SIG-M5 (cell line): ENCODE data around the gene IL2RA.
"Not testable (repeated sequence)": the region's sequence is repeated elsewhere in the genome, so short reads cannot be mapped to it uniquely, and the experiment has no call there.

Source experiments
- DNase-seq: peaks from one replicate; lab custom pipeline; 2025; lab: John Stamatoyannopoulos, UW

The IL2RA gene

DNA sequence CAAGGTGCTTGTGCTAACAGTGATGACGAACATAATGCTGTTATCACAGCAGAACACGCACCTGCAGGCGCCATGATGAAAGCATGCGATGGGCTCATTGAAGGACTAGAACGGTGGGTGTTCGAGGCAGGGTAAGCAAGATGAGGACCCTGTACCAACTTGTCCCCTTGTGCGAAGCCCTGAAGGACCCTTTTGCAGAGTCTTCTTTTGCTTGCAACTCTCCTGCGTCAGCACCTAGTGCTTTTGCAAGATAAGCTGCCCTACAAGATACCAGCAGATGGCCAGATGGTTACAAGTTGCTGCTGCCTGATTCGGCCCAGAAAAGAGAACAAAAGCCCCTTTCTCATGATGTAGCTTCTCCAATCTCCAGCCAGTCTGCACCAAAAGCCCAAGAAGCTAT is 80.6 kb downstream of the IL2RA start:
- no peak for DNase-seq

DNA sequence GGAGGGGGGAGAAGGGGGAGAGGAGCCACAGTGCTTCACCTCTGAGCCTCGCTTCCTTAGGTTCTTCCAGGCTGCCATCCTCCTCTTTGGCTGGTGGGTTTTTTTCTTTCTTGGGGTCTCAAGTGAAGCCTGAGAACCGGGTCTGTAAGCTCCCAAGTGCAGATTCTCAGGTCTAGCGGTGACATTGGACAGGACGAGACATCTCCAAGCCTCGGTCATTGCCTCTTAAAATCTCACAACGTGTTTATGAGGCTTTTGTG is 84.0 kb downstream of the IL2RA start:
- no peak for DNase-seq

DNA sequence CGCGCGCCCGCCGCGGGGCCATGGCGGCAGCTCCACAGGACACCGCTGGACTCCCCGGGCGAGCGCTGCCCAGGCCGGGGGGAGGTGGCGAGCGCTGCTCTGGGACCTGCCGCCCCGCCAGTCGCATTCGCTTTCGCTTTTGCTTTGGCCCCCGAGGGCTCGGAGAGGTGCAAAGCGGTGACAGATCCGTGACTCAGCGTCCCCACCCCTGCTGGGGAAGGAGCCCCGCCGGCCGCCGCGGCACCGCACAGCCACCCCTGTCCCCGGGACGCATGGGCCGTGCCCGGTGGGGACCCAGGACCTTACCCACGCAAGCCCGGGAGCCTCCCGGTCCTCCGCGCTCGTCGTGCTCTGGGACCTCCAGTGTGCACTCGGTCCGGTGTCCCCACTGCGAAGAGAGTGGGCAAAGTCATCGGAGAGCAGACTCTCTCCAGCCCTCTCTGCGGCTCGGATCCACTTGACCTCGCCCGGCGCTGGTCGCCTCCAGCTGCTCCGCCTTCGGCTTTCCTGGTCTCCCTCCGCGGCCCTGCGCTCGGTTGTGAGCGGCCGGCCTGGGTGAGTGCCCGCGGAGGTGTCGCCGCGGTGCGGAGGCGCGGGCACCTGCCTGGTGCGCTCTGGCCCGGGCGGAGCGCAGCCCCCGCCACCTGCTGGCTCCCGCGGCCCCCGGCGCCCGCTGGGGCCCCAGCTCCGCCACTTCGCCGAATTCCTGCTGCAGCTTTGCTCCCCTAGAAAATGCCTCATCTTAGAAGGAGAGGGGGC is 84.5 kb downstream of the IL2RA start, which contains the start of gene IL15RA:
Gene IL15RA, minus strand, starts transcription at position 73 of the 759 bp plus-strand sequence. Its CDS starts 51 bp downstream, at position 22.
- DNase-seq = no peak

DNA sequence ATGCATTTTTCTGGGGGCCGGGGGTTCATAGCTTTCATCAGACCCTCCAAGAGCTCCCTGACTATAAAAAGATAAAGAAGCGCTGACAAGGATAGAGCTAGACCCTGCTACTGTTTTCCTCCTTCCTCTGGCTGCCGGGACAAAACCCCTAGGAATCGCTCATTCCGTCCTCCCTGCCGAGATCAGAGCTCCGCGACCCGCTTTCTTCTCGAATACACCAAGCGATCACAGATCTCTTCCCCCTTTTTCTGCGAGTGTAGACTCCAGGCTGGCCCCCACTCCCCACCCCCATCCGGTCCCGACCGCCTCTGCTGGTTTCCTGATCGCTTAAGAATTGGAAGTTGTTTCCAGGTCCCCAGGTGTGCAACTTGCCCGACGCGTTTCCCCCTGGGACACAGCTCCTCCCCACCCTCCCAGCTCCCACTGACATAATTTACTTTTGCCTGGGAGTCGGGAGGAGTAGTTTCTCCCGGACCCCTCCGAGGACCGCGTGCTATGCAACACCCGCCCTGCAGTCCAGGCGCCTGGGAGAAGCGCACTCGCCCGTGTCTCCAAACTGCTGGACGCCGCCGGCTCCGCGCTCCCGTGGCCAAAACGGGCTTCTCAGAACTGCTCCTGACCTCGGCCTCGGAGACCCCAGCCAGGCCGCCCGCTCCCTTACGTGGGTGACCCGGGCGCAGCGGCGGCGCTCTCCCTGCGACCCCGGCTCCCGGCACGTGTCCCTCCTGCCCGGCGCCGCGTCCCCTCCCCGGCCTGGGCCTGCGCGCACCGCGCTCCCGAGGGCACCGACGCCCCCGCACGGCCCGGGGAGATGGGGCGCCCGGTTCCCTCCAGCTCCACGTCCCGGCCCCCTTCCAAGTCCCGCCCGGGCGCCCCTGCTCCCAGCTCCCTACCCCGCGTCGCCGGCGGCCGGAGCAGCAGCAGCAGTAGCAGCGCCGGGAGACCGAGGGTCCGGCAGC is 85.4 kb downstream of the IL2RA start:
- no peak for DNase-seq

DNA sequence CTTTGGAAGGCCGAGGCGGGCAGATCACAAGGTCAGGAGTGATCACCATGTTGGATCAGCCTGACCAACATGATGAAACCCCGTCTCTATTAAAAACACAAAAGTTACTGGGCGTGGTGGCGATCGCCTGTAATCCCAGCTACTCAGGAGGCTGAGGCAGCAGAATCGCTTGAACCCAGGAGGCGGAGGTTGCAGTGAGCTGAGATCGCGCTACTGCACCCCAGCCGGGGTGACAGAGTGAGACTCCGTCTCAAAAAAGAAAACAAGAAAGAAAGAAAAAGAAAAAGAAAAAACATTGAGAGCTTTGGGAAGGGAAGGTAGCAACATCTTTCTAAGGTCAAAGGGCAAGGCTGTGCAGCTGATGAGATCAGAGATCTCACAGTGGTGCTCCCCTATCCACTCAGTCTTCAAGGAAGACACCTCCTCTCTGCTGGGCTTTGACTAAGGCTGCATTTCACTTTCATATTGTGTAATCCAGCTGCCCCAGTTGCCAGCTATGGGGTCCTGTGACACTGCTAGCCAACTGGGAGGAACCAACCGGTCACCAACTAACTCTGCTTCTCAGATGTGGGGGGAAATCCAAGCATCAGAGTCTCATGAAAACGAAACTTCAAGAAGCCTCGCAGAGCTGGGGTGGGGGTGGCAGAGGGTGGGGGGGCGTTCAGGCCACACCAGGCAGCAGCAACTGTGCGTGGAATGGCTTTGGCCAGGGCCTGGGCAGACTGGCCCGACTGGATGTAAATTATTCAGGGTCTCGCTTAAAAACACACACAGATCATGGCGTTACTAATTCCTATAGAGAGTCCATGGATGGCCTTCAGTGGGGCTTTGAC is 86.3 kb downstream of the IL2RA start:
- no peak for DNase-seq

DNA sequence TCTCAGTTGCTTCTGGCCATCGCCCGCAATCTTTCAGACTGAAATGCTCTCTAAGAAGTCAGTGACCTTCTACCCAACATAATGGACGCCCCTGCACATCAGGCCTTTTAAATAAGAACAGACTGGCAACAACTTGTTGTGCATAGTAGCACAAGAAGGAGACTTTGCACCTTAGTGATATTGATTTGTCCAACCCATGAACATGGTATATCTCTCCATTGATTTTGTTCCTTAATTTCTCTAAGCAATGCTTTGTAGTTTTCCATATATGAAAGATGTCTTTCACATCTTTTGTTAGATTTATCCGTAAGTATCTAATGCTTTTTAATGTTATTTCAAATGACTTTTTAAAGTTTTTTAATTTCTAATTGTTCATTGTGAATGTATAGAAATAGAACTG is 89.1 kb downstream of the IL2RA start:
- no peak for DNase-seq

DNA sequence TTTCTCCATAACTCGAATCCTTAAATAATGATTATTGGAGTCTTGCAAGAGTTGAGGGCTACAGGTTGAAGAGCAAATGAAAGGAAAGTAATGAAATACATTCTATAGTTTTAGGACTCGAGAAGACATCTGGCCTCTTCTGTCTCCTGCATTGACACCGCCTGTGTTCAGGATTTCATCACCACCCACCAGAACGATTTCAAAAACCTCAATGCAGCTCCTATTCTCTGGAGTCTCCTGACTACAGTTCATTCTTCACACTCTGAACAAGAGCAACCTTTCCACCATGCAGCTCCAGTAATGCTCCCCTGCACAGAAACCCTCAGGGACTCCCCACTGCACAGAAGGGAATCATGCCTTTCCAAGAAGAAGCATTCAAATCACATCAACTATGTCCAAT is 90.3 kb downstream of the IL2RA start:
- no peak for DNase-seq

DNA sequence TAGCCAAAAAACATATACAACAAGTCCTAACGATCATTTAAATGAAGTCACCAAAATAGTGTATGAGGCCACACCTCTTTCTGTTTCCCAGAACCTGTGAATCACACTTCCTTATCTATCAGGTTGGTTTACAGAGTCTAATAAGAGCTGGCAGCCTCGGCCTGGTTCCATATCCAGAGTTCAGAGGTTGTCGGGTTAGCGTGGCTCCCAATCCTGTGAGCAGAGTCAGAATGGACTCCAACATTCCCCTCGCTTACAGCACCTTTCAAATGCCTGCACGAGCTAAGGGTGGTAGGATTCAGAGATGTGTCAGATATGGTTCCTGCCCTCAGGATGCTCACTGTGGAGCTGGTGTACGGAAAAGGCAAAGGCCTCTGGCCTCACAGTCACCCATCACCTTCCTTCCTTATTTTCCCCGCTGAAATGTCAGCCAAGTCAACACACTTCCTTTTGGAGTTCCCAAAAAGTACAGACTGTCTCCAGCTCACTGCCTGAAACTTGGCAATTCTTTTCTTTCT is 90.8 kb downstream of the IL2RA start:
- no peak for DNase-seq

GRCh38 chr10:5970527-5970926 is 91.6 kb downstream of the IL2RA start:
- DNase-seq = no peak

DNA sequence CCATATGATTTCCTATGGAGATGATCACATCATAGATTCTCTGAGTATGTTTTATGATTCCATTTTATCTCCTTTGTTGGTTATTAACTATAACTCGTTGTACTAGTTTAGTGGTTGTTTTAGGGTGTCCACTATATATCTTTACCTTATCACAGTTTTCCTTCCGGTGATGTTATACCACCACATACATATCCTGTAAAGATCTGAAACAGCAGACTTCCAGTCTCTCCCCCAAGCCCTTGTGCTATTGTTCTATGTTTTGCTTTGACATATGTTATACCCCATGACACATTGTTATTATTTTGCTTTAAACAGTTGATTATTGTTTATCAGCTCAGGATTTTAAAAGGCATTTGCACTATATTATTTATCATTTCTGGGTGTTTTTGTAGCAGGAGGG is 92.1 kb downstream of the IL2RA start:
- DNase-seq = no peak

DNA sequence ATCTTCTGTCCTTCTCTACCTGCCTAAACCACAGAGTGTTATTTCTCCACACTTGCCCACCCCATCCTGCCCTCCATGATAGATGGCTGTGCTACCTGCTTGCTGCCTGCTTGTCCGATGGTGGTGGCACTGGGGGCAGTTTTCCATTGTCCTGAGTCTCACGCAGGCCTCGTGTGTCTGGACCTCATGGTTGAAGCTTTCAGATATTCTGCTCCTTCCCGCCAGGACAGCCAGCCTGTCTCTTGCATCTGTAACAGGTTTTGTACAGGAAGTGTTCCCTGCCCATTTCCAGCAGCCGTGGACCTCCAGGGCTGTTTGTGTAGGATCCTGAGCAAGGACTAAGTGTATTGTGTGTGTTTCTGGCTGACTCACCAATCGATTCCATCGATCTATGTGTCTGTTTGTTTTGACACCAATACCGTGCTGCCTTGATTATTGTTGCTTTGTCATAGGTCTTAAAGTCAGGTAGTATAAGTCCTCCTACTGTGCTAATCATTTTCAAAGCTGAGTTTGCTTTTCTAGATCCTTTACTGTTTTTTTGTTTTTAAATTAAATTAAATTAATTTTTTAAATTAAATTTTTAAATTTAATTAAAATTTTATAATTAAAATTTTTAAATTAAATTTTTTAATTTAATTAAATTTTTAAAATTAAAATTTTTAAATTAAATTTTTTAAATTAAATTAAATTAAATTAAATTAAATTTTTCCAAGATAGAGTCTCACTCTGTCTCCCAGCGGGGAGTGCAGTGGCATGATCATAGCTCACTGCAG is 93.3 kb downstream of the IL2RA start:
- DNase-seq = no peak

DNA sequence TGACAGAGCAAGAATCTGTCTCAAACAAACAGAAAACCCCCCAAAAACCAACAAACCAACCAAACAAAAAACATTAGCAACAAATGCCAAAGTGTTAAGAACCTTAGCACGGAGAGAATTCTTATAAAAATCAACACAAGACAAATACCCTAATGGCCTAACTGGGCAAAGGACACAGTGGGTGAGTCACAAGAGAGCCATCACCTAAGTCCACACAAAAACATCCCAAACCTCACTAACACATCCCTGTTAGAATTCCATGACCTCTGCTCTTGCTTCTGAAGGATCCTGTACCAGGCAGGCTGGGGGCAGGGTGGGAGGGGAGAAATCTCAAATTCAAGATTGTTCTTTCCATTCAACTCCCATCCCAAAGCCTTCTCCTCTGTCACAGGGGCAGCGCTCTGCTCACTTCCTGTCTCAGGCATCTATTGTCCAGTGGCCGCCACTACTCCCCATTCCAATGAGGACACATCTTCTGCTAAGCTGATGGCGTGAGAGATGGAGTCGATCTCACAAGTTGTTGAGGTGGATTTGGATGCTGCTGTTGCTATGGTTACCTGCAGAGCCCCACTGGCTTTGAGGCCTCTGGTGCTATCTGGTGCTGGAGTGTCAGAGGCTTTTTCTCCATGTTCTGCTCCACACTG is 94.0 kb downstream of the IL2RA start:
- DNase-seq = no peak

GRCh38 chr10:5965266-5965665 is 96.9 kb downstream of the IL2RA start:
- no peak for DNase-seq

GRCh38 chr10:5964736-5965135 is 97.4 kb downstream of the IL2RA start:
- DNase-seq = no peak

DNA sequence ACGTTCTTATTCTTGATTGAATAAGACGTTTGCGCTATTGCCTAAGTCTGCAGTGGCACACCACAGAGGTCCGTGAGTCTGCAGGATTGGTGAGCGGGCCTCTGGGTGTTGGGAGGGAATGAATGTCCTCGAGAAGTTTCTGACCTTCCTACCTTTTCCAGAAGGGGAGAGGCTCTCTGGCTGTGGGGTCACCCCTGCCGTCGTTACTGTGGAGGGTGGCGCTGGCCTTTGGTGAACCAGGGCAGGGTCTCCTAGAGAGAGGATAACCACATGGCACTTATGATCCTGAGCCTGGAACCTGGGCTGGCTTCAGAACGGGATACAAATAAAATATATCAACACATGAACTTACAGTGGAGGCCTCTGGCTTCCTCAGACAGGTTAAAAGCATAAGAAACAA is 98.6 kb downstream of the IL2RA start:
- no peak for DNase-seq

DNA sequence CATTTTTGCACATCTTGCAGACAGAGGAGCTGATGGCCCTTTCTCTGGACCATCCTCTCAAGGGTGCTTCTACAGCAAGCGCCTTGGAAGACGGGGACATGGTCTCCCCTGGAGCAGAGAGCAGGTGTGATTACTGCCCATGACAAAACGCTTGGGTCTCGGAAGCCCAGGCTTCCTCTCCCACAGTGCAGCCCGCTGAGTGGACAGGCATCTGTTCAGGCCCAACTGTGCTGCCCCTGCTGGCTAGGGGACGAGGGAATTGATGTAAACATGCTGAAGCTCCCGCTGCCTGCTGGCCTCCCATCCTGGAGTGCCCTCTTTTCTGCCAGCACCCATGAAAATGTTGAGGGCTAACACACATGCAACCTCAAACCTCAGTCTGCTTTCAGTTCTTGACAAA is 99.1 kb downstream of the IL2RA start:
- DNase-seq = no peak

- not testable (repeated sequence) for DNase-seq
These were observed 99.7 kb downstream of the IL2RA start for GRCh38 chr10:5962358-5962940.

GRCh38 chr10:5961405-5962100 is 100.6 kb downstream of the IL2RA start:
- no peak for DNase-seq

- DNase-seq = not testable (repeated sequence)
These were observed 101.2 kb downstream of the IL2RA start for GRCh38 chr10:5960973-5961275.
